GM19043 (cell line): ENCODE measurements around the gene KLF18.
"Not testable (repeated sequence)": the region's sequence is repeated elsewhere in the genome, so short reads cannot be mapped to it uniquely, and the experiment has no call there.

Experiments used
- ATAC-seq: cut with Tn5 transposase; IDR thresholded peaks from one replicate; pipeline ENCODE4 v1.9.1; 2021; ENCODE audit warnings: low read depth; ENCODE audit not compliant: unreplicated experiment

The KLF18 gene

DNA sequence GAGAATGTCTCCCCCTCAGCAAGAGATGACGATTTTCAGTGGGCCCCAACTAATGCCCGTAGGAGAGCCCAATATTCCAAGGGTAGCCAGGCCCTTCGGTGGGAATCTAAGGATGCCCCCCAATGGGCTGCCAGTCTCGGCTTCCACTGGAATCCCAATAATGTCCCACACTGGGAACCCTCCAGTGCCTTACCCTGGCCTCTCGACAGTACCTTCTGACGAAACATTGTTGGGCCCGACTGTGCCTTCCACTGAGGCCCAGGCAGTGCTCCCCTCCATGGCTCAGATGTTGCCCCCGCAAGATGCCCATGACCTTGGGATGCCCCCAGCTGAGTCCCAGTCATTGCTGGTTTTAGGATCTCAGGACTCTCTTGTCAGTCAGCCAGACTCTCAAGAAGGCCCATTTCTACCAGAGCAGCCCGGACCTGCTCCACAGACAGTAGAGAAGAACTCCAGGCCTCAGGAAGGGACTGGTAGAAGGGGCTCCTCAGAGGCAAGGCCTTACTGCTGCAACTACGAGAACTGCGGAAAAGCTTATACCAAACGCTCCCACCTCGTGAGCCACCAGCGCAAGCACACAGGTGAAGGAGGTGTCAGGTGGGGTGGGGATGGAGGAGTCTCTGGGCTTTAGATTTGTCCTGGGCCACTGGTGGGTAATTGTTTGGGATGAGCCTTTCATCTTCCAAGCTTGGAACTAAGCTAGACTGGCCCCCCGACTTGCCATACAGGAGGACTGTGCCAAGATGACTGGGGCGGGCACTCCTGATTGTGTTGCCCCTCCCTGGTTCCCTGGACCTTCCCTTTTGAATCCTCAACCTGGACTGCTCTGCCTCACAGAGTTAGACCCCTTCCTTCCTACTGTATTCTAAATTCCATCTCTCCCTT lies 11.6 kb downstream of the KLF18 start:
- no peak for ATAC-seq

DNA sequence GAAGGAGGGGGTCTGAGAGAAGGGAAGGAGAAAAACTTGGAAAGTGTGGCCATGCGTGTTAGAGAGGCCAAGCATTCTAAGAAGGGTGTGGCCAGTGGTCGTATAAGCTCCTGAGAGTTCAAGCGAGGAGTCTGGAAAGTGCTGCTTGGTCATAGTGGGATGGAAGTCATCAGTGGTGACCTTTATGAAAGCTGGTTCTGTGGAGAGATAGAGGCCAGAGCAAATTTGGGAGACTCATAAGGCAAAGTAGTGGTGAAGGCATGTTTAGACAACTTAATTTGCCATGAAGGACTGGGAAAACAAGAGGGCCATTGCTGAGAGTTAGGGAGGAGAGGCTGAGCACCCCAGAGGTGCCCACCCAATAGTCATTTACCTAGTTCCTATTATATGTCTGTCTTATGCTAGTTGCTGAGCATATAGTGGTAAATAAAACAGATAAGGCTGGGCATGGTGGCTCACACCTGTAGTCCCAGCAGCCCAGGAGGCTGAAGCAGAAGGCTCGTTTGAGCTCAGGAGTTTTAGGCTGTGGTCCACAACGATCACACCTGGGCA lies 21.0 kb downstream of the KLF18 start:
- no peak for ATAC-seq

DNA sequence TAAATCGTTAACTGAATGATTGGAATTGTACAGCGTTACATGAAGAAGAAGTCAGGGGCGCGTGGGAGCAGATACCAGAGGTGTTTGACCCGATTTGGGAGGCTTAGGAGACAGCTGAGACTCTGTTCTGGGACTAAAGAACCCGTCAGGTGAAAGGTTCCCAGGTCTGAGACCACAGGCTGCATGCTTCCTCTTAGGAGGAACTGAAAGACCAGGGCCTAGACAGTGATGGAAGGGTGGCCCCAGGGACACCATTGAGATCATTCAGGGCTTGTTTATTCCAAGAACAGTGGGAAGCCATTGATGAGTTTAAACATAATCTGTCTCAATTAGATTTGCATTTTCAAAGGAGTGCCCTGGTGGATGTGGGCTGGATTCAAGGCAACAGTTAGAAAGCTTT lies 21.9 kb downstream of the KLF18 start:
- ATAC-seq: no peak

DNA sequence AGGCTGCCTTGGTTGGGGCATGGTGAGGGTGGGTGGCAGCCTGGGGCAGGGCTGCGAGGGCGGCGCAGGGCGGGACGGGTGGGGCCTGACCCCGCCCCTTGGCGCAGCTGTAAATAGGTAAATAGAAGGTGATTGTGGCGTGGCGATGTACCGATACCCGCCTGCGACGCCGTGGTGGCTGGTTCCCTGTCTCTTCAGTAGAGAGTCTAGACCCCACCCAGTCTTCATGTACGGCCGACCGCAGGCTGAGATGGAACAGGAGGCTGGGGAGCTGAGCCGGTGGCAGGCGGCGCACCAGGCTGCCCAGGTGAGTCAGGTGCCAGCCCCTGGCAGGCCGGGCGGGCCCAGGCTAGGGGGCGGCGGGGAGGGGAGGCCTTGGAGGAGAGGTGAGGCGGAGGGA lies 22.7 kb downstream of the KLF18 start, which contains the start of gene KLF17:
Gene KLF17, plus strand, starts transcription at position 140 of the 400 bp plus-strand sequence. Its CDS starts 87 bp downstream, at position 227.
- no peak for ATAC-seq

DNA sequence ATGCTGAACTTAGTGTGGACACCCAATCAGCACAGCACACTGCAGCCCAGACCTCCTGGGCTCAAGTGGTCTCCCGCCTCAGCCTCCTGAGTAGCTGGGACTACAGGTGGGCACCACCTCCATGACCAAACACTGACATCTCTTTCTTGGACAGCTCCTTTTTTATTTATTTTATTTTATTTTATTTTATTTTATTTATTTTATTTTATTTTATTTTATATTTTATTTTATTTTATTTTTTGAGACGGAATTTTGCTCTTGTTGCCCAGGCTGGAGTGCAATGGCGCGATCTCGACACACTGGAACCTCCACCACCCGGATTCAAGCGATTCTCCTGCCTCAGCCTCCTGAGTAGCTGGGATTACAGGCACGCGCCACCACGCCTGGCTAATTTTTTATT lies 24.2 kb downstream of the KLF18 start:
- not testable (repeated sequence) for ATAC-seq

DNA sequence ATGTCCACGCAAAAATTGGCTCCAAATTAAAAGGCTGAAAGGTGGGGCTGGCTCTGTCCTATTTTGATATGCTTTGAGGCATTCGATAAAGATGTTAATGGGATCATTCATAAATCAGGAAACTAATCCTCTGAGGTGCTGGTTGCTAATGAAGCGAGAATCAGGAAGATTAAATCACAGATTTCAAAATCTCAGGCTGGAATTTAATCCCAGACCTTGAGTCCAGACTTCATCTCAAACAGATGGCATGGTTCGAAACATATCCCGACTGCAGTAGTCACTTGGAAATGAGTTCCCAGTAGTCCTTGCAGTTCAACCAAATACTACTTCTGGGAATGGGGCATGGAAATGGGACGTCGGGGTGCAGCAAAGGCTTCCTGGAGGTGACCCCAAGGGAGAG lies 27.3 kb downstream of the KLF18 start:
- ATAC-seq: no peak

DNA sequence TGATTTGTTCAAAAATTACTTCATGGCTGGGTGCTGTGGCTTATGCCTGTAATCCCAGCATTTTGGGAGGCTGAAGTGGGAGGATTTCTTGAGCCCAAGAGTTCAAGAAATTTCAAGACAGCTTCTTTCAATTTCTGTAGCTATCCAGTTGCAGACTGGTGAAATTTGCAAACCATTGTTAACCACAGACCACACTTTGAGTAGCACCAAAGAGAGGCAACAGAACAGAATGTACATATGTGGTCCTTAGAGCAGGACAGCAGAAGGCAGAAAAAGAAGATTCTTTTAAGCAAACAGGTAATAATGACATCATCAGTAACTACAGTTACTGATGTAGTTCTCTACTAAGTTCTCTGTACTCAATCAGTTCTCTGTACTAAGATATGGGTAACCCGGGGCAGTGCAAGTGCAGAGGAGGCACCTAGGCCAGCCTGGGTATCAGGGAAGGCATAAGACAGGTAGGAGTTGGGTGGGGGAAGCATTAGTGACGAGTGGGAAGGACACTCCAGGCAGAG lies 28.3 kb downstream of the KLF18 start:
- no peak for ATAC-seq

DNA sequence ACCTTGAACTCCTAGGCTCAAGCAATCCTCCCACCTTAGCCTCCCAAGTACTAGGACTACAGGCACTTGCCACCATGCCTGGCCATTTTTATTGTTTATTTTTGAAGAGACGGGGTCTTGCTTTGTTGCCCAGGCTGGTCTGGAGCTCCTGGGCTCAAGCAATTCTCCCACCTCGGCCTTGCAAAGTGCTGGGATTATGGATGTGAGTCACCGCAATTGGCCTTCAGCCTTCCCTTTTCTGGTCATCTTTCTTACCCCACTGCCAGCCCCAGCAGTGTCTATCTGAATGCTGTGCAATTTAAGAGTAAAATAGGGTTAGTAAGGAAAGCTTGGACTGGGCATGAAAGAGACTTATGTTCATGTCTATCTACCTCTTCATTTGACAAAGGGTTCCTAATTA lies 28.9 kb downstream of the KLF18 start:
- ATAC-seq: no peak

DNA sequence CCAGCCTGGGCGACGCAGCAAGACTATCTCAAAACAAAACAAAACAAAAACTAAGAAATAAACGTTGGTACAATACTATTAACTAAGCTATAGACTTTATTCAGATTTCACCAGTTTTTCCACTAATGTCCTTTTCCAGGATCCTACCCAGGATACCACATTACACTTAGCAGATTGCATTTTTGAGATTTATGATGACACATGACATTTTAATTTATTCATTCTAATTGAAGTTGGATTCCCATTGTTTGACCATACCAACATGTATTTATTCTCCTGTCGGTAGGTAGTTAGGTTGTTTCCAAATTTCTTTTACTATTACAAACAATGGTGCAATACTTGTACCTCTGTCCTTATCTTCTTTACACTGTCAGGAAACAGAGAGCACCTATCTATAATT lies 29.6 kb downstream of the KLF18 start:
- no peak for ATAC-seq

DNA sequence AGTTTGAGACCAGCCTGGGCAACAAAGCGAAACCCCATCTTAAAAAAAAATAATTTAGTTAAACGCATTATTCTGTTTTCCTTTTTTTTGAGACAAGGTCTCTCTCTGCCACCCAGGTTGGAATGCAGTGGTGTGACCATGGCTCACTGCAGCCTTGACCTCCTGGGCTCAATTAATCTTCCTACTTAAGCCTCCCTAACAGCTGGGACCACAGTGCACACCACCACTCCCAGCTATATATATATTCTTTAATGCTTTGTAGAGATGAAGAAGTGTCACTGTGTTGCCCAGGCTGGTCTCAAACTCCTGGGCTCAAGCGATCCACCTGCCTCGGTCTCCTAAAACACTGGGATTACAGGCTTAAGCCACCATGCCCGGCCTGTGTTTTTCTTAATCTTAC lies 30.5 kb downstream of the KLF18 start:
- ATAC-seq: no peak

DNA sequence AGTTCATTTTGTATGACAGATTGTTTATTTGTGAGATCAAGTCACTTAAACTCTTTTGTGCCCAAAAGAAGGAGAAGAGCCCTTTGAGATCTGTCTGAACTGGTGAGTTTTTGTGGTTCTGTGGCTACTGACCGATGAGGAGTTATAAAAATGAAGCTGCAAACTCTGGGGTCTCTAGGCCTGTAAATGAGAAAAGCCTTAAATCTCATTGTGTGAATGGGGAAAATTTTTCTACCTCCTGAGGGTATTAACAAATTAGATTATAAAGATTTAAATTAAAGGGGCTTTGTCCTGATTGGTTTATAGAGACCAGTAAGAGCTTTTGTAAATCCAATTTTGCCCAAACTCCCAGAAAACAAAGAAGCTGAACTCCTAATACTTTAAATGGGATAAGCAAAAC lies 32.5 kb downstream of the KLF18 start:
- no peak for ATAC-seq

DNA sequence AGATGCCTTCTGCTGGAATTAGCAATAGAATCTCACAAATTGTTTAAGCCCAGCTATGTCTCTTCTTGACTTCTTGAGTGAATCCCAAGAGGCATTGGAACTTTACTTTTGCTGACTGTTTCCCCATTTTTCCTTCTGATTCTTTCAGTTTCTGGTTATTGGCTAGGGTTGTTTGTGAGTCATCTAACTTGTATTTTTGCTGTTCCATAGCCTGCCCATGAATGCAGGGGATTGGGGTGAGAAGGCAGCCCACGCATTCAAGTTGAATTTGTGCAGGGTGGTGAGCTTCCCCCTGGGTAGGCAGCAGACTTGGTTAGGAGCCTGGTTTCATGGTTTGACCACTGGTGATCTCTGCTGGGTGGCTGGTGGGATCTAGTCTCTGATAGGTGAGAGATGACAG lies 33.2 kb downstream of the KLF18 start:
- ATAC-seq: no peak

DNA sequence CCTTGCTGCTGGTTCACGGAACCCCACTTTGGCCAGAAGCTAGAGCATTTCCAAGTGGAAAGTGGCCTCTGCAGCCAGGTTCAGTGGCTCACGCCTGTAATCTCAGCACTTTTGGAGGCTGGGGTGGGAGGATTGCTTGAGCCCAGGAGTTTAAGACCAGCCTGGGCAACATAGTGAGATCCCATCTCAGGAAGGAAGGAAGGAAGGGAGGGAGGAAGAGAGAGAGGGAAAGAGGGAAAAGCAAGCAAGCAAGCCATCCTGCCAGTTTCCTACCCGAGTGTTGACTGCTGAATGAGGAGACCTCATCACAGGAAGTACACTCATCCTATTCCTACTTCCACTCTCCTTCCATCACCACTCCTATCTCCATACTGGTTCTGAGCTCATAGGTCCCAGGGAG lies 35.6 kb downstream of the KLF18 start:
- ATAC-seq: no peak

DNA sequence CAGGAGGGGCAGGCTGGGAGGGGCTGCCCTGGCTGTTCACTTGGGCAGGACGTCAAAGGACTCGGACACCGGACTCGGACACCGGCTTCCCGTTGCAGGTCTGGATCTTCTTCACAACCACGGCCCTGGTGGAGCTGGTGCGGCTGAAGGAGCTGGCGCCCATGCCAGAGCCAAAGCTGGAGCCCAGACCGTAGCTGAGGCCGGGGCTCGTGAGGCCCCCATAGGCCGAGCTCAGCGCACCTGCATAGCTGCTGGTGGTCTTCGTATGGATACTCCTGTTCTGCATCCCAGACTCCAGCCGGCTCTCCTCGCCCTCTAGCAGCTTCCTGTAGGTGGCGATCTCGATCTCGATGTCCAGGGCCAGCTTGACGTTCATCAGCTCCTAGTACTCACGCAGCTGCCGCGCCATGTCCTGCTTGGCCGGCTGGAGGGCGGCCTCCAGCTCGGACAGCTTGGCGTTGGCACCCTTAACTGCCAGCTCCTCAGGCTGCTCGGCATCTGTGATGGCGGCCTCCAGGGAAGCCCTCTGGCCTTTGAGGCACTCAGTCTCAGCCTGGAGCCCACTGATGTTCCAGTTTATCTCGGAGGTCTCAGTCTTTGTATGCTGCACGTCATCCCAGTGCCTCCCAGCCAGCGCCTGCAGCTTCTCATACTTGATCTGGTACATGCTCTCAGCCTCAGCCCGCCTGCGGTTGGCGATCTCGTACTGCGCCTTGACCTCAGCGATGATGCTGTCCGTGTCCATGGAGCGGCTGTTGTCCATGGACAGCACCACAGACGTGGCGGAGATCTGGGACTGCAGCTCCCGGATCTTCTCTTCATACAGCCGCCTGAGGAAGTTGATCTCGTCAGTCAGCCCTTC lies 37.9 kb downstream of the KLF18 start:
- ATAC-seq: no peak

DNA sequence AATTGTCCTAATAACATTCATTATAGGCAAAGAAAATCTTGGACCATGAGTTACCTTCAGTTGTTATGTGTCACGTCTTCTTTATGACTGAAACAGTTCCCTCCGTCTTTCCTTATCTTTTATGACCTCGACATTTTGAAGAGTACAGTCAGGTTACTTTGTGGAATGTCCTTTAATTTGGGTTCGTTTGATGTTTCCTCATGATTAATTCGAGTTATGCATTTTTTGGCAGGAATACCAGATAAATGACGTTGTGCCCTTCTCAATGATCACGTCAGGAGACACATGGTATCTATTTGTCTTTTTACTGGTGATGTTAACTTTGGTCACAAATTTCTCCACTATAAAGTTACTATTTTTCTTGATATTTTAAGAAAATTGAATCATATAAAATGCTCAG lies 40.1 kb downstream of the KLF18 start:
- no peak for ATAC-seq

DNA sequence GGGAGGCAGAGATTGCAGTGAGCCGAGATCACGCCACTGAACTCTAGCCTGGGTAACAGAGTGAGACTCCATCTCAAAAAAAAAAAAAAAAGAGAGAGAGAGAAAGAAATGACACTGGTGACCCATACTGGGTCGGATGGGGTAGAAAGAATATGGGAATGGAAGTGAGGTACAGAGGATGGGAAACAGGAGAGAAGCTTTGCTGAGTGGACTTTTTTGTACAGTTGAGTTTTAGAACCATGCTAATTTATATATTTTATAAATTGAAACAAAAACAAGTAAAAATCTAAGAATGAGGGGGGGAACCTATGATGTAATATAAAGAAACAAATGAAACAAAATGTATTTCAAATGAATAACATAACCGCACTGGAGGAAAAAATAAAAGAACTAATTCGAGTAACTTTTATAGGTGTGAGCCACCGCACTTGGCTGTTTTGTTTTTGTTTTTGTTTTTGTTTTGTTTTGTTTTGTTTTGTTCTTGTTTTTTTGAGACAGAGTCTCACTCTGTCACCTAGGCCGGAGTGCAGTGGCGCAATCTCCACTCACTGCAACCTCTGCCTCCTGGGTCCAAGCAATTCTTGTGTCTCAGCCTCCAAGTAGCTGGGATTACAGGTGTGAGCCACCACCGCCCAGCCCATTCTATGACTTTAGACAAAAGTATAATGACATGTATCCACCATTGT lies 41.1 kb downstream of the KLF18 start:
- no peak for ATAC-seq

DNA sequence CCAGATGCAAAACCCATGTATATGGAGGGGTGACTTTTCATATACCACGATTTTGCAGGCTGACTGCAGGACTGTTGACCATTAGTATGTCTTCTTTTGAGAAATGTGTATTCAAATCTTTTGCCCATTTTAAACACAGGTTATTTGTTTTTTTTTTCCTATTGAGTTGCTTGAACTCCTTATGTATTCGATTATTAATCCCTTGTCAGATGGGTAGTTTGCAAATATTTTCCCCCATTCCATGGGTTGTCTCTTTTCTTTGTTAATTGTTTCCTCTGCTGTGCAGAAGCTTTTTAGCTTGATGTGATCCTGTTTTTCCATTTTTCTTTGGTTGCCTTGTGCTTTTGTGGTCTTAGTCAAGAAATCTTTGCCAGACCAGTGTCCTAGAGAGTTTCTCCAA lies 47.4 kb downstream of the KLF18 start:
- no peak for ATAC-seq

DNA sequence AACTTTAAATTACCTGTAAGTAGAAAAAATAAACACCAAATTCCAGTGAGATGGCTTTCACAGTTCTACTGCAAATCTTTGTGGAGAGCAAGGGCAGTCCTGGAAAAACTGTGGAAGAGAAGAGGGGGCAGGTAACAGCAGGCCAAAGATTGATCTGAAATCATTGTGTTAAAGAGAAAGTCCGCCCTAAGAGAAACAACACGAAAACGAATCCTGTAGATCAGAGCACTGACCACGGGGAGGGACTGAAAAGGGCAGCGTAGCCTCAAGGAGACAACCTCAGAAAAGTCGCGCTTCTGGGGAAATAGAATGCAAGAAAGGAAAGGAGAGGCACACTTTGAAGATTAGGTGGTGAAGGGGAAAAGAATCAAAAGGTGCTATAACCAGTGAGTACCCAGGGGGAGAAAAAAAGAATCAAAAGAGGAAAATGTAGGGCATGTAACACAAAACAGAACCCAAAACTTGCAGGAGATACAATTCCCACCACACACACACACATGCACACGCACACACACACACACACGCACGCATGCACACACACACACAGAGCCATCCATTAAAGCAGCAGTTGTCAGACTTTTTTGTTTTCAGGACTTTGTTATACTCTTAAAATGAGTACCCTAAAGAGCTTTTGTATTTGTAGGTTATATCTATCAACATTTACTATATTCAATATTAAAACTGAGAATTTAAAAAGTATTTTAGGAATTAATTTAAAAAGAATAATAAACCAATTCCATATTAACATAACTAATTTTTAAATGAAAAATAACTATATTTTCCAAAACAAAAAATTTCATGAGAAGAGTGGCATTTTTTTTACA lies 50.8 kb downstream of the KLF18 start:
- ATAC-seq: no peak

DNA sequence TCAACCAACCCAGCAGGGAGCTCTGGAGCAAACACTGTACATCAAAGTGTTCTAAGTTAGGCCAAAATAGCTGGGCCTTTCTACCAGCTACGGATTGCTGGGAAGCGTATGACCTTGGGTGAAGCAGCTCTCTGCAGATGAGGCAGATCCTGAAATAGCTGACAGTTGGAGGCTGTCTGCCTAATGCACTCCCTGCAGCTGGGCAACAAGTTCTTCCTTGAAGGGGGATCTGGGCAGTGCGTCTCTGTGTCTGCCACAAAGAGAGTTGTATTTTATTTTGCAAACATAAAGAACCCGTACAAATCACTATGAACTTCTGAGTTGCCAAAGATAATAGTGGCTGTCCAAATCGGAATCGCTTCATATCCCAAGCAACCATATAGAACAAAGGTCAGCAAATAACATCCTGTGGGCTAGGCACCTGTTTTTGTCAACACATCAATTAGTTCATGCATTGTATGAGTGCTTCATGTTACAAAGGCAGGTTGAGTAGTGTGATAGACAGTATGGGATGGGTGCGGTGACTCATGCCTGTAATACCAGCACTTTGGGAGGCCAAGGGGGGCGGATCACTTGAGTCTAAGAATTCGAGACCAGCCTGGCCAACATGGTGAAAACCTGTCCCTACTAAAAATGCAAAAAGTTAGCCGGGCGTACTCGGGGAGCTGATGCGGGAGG lies 51.9 kb downstream of the KLF18 start:
- no peak for ATAC-seq
